Inferior parietal cortex (tissue), 1 donor: Measurements from ENCODE around the gene CLDN16.

ENCODE experiments used
- DNase-seq: peaks from one replicate; pipeline ENCODE4 v3.0.0-alpha.2; 2016; ENCODE audit errors: extremely low spot score

CLDN16 gene

DNA sequence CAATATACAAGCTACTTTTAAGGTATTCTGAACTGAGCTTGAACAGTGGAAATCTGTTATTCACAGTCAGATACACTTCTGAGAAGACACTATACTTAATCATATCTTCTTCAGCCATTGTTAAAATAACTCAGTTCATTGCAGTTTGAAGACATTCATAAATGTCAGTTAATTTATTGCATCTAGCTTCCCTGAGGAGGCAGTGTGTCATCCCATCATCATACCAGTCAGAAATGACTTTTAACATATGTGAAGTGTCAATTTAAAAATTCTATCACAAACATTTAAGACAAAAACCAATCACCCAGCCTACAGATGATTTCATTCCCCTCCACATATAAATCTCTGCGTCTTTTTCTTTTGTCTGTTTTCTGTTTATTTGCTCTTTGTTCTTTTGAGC lies 54.3 kb downstream of the CLDN16 start:
- no peak for DNase-seq

- DNase-seq: no peak
Observed at GRCh38 chr3:190443257-190443656, 55.3 kb downstream of the CLDN16 start.

- DNase-seq: no peak
Observed at GRCh38 chr3:190444006-190444405, 56.0 kb downstream of the CLDN16 start.

GRCh38 chr3:190444576-190445145 lies 56.7 kb downstream of the CLDN16 start:
- DNase-seq: no peak

DNA sequence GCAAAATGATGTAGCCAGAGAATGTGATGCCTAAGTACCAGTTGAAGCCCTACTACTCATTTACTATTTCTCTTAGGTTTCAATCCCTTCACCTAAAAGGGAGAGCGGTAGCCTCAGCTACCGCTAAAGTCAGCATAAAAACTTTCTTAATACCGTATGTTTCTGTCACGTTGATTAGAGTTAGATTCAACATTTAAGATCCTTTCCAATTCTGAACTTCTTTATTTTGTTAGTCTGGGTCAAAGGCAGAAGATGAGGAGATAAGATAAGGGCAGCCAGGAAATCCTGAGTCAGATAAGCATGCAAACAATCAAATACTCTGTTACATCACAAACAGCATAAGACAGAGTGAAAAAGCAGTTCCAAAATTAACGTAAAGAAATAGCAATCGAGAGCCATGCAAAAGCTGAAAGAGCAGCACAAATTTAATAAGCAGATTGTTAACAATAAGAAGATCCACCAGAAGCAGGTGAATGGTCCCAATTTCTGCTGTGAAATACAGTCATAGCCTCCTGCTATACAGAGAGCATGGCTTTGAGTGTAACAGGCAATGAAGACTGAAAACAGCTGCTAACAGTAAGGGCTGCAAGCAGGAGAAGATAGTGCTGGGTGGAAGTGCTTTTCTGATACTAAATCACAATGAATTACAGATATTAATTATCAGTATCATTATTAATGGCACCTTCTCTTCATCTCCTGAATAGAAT lies 58.8 kb downstream of the CLDN16 start:
- no peak for DNase-seq

- no peak for DNase-seq
Observed at GRCh38 chr3:190448256-190448655, 60.3 kb downstream of the CLDN16 start.

GRCh38 chr3:190449801-190450200 lies 61.8 kb downstream of the CLDN16 start, which contains the start of gene TMEM207:
Gene TMEM207, minus strand, starts transcription at chr3:190449901. Its CDS starts 92 bp downstream, at chr3:190449809.
- DNase-seq: no peak

DNA sequence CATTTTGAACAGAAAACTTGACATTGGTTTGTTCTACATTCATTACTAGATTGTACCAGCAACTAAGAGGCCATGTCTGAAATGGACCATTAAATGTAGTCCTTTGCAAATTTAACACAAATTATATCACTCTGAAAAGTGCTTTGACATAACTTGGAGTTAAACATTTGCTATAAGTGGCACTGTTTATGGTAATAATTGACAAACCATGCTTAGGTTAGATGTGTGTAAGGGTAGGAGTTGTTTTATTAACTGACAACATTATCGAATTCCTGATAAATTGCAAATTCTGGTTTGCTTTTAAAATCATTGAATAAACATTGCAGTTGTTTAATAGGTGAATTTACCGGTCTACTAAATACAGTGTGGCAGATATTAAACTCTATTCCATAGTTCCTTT lies 67.9 kb downstream of the CLDN16 start:
- no peak for DNase-seq

- DNase-seq: no peak
Observed at GRCh38 chr3:190456770-190457169, 68.8 kb downstream of the CLDN16 start.

DNA sequence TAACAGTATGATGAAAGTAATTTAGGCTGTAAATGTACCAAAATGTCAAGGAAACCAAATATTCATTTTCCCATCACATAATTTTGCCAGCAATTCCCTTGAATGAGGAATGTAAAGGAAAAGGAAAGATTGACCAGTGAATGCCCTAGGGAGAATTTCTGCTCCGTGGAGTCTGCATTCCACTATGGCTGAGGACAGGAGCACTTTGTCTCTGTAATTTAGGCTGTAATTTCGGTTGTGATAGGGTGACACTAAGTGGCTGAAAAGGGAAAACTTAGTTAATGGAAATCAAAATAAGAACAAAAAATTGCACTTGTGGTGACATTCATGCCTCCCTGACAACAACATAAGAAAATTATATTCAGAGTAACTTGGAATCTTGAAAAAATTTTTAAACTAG lies 70.1 kb downstream of the CLDN16 start:
- DNase-seq: no peak
